NCI-H146 (cell line): ENCODE measurements around the gene CCER1.
"Not testable (repeated sequence)": the region's sequence is repeated elsewhere in the genome, so short reads cannot be mapped to it uniquely, and the experiment has no call there.

Source experiments
- DNase-seq: peaks from one replicate; lab custom pipeline; 2025; lab: John Stamatoyannopoulos, UW

The CCER1 gene, protein sequence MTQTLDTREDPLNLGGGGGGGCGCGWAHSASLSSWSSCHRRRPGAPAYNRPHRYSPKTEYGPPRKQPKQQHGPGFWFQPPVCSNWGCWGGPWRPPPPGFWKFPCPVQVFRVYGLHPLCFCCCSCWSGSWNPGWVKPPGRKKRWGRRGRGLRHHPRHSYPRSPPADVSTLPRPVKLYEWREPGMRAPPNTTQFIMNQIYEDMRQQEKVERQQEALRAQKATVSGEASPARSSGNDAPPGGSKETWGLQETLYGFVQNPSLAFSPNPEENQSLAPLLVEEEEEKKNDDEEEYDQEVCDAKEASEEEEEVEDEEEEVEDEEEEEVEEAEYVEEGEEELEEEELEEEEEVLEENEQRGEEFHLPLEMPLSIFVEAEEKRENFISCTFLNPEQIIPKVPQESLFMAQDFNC

DNA sequence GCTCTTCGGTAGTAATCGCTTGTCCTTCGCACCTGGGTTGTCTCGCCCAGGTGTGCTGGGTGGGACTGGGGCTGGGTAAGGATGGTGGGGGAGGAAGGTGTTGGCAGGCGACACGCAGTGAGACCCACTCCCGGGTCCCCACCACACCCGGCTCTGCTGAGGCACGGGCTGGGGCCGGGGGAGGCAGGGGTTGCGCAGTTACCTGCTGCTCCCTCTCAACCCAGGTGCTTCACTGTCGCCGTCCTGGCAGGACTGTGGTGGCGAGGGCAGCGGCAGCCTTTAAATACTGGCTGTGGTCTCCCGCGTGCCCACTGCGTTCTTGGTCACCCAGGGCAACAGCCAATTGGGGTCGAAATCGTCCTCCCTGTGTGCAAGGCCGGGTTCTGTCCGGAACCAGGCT is at the start of gene CCER1:
CCER1 (minus strand) TSS at position 256 of the 400 bp plus-strand sequence. CDS start 434 bp downstream, outside the sequence.
- no peak for DNase-seq

DNA sequence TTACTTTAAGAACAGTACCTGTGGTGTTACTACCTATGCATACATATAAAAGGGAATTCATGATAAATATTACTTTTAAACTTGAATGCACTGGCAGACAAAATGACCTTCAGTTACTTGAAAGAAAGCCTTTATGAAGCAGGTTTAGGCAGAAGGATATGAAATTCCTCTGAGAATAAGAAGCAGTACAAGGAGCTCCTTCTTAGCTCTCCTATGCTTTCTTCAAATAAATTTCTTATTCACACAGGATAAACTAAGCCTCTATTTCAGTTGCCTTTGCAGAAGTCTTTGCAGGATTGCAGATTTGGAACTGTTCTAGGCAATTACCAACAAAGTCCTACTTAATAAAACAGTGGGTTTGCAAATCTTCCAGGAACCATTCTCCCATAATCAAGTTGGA is 48.8 kb upstream of the CCER1 start:
- no peak for DNase-seq

DNA sequence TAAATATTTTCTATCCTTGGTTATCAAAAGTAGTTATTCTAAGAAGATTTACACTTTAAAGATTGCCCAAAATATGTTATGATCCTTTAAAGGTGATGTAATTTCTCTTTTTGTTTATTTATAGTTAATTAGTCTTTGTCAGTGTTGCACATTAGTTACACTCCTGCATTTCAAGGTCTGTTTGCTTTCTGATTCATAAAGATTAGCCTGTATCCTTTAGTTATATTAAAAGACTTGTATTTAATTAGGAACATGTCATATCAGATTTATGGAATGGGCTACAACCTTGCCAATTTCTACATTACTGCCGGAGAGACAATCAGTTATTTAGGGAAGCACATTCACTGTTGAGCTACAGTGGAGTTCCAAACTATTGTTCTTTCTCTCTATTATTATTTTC is 46.3 kb upstream of the CCER1 start:
- no peak for DNase-seq

DNA sequence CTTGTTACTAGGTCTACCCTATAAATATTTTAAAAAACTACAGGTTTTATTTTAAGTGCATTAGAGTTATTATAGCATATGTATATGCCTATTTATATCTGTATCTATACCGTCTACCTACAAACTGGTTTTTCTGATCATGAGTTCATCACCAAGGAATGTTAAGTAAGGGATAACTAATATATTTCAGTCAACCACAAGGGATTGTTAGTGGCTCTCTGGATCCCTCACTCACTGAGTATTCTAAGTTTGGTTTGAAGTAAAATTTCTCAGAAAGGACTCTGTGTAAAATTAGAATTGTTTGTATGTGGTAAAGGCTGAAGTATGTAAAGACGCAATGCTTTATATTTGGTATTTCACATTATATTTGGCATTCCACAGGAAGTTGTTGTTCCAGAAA is 45.0 kb upstream of the CCER1 start:
- DNase-seq, result no peak

DNA sequence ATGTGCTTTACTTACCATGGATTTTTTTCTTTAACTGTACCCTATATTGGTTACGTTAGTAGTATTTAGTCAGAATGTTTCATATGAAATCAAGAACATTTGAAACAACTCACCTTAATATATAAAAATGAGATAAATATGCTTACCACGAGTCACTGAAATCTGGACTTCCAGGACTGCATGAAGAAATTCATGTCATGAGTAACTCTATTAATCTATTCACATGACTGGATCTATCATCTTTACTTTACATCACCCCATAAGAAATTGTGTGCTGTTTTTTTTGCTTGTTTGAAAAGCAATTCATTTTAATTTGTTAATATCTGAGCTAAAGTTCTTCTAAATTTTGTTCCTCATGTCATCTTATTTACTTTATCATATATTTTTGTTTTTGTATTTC is 44.6 kb upstream of the CCER1 start:
- no peak for DNase-seq

DNA sequence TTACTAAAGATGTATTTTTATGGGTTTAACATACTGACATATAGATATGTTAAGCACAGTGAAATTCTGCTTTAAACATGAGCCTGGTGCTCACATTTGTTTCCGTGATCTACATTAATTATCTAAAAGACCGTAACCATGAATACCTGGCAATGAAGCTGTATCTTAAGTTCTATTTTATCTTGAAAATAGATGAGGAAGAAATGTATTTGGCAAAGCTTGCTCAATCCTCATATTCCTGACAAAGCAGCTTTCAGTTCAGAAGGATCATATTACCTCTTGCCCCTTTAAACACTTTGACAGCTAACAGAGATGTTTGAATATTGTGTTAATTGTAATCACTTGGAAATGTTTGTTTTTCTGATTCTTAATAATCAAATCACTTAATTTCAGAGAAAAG is 40.0 kb upstream of the CCER1 start:
- DNase-seq, result no peak

DNA sequence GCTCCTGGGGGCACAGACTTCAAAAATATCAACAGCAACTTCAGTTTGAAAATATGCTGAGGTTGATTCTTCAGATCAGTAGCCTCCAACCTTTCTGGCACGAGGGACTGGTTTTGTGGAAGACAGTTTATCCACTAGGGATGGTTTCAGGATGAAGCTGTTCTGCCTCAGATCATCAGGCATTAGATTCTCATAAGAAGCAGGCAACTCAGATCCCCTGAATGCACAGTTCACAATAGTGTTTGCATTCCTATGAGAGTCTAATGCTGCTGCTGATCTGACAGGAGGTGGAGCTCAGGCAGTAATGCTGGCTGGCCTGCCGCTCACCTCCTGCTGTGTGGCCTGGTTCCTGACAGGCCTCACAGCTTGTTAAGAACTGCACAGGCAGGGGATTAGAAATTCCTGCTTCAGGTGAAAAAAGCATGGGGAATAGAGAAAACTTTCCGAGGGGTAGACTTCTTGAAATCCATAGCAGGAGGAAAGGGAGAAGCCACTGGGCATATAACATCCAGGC is 37.0 kb upstream of the CCER1 start:
- DNase-seq, result no peak

DNA sequence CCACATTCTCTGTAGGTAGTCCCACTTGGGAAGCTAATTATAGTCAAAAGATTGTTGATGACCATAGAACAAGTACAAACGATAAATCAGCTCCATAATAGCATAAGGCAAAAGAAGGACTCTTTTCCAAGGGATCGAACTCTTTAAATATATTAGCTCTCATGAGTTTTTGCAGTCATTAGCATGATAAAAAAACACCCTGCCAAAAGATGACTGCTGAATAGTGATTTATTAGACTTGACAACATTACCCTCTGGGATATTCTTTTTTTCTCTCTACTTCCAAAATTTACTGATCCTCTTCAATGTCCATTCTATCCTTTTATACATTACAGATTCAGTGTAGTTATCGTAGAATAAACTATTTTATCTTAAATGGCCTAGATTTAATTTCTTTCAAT is 35.6 kb upstream of the CCER1 start:
- no peak for DNase-seq

DNA sequence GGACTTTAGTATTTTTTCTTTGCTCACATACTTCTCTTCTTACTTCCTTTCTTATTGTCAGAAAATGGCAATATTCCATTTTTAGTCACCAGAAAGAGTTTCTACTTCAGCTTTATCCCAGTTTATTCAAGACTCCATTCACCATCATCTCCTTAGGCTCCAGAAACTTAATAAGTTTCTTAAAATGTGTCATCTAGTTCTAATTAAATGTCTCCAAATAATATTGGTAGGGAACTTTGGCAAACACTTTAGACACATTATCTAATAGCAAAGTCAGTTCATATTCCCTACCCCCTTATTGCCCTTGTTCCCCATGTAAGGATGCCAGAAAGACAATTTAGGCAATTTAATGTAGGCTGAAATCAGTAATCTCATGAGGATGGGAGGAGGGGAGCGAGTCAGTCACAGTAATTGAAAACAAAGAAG is 34.7 kb upstream of the CCER1 start:
- no peak for DNase-seq

DNA sequence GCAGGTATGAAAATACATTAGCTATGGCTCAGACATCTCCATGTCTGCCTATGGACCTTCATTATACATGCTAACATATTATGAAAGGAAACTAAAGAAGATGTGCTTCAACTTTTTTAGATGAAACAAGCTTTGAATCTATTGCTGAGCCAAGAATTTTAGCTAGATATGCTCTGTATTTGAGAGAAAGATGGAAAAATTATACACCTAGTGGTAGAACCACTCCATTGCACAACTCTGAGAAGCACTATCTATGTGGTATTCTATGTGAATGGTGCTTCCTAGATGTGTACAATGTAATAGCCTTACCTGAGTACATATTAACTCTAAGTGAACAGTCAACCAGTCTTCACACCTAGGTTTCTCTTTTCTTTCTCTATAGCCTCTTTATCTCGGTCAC is 32.5 kb upstream of the CCER1 start:
- DNase-seq, result no peak

DNA sequence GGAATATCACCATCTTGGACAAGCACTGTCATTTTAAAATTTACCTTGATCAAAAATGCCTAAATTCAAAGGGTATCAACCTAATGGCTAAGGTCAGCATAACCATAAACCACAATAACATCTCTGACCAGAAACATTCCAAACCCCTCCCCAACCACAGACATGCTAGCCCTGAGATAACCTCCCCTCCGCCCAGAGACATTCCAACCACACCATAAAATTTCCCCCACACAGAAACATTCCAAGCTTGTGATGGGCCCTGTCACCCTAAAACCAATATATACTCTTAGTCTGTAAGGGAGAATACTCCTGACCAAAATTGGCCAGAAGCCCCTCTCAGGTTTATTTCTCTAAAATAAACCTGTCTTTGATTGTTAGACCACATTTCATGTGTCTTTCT is 32.1 kb upstream of the CCER1 start:
- no peak for DNase-seq

DNA sequence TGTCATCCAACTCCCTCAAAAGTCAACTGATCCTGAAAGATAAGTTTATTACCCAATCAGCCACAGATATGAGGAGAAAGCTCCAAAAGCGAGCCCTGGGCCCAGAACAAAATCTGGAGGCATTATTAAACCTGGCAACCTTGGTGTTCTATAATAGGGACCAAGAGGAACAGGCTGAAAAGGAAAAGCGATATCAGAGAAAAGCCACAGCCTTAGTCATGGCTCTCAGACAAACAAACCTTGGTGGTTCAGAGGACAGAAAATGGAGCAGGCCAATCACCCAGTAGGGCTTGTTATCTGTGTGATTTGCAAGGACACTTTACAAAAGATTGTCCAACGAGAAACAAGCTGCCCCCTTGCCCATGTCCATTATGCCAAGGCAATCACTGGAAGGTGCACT is 30.4 kb upstream of the CCER1 start:
- not testable (repeated sequence) for DNase-seq

DNA sequence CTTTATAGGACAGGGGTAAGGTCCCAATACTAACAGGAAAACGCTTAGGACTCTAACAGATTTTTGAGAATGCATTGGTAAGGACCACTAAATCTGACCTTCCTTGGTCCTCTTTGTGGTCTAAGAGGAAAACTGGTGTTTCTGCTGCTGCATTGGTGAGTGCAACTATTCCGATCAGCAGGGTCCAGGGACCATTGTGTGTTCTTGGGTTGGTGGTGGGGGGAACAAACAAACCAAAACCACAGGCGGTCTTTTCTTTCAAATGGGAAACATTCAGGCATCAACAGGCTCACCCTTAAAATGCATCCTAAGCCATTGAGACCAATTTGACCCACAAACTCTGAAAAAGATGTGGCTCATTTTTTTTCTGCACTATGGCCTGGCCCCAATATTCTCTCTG is 29.1 kb upstream of the CCER1 start:
- no peak for DNase-seq

DNA sequence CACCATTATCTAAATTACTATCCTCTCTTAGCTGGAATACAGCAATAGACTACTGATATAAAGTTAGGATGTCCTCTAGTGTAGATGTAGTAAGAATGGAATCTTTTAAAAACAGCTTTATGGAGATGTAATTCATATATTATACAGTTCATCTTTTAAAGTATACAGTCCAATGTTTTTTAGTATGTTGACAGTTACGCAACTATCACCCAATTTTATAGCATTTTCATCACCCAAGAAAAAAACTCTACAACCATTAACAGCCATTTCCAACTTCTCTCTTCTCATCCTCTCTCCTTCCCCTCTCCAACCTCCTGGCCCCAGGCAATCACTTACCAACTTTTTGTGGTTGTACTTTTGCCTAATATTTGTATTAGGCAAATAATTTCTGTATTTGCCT is 27.2 kb upstream of the CCER1 start:
- DNase-seq, result no peak

DNA sequence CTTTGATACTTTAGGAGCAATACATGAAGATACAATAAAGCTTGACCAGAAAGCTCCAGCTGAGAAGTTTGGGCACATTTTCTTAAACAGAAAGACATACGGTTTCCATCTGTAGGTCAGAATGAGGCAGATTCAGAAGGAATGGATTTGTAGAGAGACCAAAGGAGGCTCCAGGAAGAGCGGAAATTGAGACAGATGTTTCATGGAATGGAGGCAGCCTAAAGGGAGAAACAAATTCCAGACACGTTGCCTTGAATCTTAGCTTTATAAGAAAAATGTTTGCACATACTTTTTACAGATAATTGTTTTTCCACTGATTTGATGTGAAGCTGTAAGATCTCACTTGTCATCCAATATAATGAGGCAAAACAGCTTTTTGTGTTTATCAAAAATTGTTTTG is 25.0 kb upstream of the CCER1 start:
- no peak for DNase-seq

DNA sequence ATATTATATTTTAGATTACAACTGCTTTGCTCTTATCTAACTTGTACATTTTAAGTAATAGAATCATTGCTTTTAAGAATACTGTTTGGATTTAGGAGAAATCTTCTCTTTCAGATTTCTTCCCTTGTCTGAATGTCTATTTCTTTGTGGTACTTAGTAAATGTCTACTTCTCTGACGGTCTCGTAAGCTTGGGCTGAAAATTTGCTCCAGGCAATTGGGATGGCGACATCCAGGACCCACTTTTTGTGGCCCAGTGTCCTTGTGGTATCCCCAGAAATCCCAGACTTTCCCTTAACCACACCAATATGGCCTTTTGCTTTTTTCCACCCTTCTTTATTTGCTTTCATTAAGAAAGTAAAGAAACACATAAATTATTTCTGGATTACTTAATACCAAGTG is 24.0 kb upstream of the CCER1 start:
- no peak for DNase-seq

DNA sequence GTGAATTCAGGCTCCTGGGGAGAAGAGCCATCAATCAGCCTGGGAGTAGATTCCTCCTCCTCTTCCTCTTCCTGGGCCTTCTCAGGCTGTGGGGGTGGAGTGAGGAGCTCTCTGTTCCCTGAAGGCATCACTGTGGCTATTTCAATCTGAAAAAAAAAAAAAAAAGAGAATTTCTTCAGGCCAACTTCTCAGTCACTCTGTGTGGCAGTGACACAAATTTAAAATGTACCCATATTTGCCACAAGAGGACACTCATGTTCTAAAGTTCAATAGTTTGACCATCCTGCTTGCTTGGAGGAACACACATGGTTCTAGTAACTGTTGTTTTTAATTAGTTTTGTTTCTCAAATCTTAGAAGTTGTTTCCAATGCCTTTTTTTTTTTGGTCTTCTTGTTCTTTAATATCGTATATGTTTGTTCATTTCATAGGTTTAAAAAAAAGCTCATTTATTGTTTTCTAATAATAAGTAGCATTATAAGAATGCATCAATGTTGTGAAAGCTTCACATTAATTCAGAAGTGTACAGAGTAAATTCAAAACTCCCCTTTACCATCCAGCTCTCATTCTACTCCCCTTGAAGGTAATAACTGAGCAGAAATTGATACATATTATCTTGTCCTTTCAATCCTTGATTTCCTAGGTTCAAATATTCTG is 23.3 kb upstream of the CCER1 start:
- peak; percentile 11 for DNase-seq

DNA sequence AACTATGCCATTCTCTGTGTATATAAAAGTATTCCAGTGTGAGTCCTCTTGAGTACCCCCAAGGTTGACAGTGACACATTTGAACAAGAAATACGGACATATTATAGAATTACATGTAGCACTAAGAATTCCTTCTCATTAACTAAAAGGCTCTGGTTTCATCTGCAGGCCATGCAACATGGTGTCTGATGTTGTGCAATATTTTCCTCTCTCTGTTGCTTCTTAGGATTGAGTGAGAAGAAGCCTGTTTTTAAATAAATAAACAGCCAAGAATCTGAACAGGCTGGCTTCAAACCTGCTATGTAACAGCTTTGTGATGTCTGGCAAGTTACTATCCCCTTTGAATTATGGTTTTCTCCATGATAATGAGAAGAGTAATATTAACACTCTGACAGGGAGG is 22.2 kb upstream of the CCER1 start:
- DNase-seq, result no peak

DNA sequence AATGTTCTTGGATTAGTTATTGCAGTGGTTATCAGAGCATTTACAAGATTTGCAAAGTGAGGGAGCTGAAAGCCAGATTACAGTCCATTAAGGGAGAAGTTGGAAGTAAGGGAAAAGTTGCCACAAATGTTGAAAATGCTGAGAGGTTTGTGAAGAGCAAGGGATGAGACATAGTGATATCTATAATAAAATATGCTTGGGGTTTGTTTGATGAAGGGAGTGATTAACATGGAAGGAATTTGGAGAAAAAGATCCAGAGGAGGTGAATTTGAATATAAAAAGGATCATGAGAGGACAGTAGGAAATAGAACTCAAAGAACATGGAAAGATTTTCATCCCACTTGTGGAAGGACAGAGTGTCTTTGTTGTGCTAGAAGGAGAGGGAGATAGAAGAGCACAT is 19.3 kb upstream of the CCER1 start:
- no peak for DNase-seq

DNA sequence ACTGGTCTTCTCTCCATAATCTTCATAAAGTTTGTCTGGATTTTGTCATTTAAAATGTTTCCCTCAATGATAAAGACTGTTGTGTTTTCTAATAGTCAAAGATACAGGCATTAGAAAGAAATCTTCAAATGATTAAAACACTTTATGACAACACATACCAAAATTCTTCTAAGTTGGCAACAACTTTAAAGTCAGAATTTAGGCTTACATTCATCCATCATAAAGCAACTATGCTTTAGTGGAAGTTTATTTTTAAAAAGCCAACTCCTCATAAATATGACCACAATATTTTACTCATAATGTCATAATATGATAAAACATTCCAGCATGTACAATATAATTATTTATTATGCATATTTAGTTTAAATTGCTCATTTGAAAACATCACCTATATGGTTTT is 17.2 kb upstream of the CCER1 start:
- no peak for DNase-seq

DNA sequence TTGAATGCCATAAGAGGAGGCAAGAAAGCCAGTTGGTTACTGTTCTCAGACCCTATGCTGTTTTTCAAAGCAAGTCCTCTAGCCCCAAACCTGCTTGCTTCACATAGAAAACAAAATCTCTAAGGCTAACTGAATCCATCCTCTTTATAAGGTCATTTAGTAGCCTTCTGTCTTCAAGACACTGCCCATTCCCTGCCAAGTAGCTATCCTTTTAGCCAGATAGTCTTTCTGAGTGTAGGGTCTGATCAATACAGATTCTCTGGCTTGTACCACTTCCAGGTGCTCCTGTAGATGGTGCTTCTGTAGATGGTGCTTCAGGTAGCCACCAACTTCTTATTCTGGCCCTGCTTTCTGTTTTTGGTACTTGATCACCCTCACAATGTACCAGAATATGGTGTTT is 15.9 kb upstream of the CCER1 start:
- DNase-seq, result no peak

DNA sequence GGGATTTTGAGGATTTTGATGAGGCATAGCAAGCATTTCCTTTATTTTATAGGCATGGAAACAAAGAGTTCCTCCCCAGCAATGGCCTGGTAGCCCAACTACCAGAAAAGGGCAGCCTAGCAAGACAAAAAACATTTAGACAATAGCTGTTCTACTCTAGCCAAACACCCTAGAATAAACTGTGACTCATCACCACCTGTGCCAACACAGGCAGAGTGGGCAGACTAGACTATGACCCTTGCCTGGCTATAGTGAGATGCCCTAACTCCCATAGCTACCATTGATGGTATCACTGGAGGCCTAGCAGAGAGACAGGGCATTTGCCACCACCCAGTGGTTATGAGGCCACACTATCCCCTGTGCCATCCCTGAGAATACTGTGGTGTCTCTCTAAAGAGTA is 15.5 kb upstream of the CCER1 start:
- no peak for DNase-seq

DNA sequence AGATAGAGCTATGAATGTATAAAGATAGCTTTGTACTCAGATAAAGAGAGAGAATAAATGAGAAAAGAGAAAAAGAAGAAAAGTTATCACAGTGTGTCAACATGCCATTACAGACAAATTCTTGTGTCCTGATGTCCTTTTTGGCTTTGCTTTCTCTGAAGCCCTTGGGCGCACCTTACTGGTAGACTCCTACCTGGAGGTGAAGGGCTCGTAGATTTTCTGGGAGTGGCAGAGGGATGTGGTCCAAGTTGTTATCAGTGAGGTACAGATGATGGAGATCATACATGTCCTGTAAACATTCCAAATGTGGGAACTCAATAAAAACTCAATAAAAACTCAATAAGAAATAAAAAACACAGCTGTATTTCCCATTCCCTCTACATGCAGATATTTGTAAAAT is 14.9 kb upstream of the CCER1 start:
- no peak for DNase-seq

DNA sequence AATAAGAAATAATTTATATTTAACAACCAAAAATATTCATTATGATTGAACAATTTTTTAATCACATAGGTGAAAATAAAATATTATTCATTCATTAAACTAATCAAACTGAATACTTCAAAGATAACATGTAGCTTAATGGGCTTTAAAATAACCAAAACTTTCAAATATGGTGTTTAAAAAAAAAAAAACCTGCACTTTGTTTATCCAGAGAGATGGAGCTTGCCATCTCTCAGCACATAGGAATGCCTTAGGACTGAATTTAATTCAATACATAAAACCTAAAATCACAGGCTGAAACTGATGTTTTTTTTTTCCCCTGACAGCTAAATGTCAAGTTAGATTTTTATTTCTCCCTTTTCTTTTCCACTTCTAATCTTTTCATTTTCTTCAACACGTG is 14.4 kb upstream of the CCER1 start:
- DNase-seq, result no peak
